Measurements from ENCODE around the gene FZD2.
"Not testable (repeated sequence)": the region's sequence is repeated elsewhere in the genome, so short reads cannot be mapped to it uniquely, and the experiment has no call there.

FZD2 gene

DNA sequence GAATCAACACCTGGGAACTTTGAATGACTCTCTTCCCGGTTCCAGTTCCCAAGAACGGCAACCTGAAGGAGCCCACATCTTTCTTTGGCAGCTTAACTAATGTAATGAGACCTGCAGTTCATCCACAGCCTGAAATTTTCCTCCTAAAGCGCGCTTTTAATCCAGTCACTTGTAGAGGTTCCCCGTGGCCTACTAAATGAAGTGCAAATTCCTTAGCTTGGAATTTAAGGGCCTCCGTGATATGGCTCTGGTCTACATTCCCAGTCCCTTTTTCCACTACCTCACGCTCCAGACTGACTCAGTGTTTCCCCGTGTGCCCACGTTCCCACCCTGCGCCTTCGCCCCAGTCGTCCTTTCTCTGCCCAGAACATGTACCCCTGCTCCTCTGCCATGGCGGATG, 27.2 kb downstream of the FZD2 start:
- TF ChIP-seq, protein P1, sequence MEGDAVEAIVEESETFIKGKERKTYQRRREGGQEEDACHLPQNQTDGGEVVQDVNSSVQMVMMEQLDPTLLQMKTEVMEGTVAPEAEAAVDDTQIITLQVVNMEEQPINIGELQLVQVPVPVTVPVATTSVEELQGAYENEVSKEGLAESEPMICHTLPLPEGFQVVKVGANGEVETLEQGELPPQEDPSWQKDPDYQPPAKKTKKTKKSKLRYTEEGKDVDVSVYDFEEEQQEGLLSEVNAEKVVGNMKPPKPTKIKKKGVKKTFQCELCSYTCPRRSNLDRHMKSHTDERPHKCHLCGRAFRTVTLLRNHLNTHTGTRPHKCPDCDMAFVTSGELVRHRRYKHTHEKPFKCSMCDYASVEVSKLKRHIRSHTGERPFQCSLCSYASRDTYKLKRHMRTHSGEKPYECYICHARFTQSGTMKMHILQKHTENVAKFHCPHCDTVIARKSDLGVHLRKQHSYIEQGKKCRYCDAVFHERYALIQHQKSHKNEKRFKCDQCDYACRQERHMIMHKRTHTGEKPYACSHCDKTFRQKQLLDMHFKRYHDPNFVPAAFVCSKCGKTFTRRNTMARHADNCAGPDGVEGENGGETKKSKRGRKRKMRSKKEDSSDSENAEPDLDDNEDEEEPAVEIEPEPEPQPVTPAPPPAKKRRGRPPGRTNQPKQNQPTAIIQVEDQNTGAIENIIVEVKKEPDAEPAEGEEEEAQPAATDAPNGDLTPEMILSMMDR (conservative IDR thresholded peaks at IDR 0.05; ENCODE audit: low read depth, low read length), result no peak
- DNase-seq (ENCODE audit: low read depth), result no peak
- H3K4me3 ChIP-seq (ENCODE audit: low read depth, low read length), result no peak overlapping the region

DNA sequence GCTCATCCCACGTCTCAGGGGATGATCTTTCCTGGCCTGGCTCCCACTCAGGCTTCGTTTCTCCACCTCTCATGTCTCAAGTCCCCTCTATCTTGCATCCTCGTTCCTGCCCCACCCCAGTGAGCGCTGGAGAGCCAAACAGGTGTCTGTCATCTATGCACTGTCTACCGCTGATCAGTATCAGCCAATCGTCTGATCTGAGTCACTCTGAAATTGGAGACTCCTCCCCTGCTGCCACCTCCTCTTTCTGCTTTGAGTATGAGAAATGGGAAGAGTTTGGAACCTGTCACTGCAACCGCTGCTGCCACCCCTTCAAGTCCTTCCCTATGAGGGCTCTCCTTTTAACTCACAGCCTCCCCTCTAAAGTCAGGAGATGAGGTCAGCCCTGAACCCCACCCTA, 28.0 kb downstream of the FZD2 start:
- TF ChIP-seq, protein P1 (conservative IDR thresholded peaks at IDR 0.05; ENCODE audit: low read depth, low read length), result no peak
- no peak for DNase-seq (ENCODE audit: low read depth)
- no peak overlapping the region for H3K4me3 ChIP-seq (ENCODE audit: low read depth, low read length)

DNA sequence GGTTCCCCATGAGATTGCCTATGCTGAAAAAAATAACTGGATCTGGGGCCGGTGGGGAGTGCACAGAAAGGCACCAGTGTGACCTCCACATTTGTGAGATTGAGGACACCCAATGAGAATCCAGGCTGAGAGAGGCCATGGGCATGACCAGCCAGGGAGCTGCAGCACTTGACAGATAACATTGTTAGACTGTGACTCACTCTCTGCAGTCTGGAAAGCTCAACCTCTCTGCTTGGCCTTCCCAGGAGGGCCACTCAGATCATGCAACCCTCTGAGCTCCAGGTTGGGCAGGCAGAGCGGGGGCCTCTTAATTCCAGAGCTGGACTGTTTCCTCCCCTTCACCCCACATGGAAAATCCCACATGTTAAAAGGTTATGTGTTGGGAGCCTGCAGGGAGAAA, 30.1 kb downstream of the FZD2 start:
- TF ChIP-seq, protein P1 (conservative IDR thresholded peaks at IDR 0.05; ENCODE audit: low read depth, low read length), result no peak
- peak; percentile 89 for DNase-seq (ENCODE audit: low read depth)
- H3K4me3 ChIP-seq (ENCODE audit: low read depth, low read length), result no peak overlapping the region

DNA sequence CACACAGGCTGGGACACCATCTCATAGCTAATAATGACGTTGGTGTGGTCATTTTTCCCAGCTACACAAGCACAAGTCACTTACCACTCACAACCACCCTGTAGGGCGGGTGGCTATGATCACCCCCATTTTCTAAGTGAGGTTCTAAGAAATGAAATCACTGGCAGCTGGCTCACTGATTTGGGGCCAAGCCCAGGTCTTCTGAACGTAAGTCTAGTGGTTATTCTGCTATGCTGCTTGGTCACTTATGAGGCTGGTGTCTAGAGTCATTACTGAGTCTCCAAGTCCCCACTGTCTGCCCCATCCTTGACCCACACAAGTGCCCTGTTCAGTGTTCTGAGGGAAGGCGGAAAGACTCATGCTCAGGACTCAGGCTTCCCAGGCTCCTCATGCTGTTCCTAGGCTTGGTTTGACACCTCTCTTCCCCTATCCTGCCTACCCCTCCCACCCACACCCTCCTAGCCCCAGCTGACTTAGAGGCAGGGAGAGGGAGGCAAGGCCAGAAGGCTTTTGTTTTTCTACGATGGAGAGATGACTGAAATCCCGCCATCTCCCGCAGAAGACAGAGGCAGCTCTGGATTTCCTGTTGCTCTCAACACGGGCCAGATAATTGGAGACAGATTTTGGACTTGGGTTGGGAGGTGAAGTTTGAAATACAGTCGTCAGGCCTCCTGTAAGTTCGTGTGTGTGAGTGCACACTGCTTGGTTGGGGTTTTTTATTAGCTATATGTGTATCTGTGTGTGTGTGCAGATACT, 32.2 kb downstream of the FZD2 start:
- TF ChIP-seq, protein P1 (conservative IDR thresholded peaks at IDR 0.05; ENCODE audit: low read depth, low read length), result no peak
- no peak overlapping the region for H3K4me3 ChIP-seq (ENCODE audit: low read depth, low read length)
- no peak for DNase-seq (ENCODE audit: low read depth)

DNA sequence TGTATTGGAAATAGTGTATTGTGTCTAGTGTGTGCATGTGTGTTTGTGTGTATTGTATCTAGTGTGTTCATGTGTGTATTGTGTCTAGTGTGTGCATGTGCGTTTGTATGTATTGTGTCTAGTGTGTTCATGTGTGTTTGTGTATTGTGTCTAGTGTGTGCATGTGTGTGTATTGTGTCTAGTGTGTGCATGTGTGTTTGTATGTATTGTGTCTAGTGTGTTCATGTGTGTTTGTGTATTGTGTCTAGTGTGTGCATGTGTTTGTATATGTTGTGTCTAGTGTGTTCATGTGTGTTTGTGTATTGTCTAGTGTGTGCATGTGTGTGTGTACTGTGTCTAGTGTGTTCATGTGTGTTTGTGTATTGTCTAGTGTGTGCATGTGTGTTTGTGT, 32.8 kb downstream of the FZD2 start:
- H3K4me3 ChIP-seq (ENCODE audit: low read depth, low read length); DNase-seq (ENCODE audit: low read depth): not testable (repeated sequence)

DNA sequence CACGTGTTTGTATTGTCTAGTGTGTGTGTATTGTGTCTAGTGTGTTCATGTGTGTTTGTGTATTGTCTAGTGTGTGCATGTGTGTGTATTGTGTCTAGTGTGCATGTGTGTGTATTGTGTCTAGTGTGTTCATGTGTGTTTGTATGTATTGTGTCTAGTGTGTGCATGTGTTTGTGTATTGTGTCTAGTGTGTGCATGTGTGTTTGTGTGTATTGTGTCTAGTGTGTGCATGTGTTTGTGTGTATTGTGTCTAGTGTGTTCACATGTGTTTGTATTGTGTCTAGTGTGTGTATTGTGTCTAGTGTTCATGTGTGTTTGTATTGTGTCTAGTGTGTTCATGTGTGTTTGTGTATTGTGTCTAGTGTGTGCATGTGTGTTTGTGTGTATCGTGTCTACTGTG, 33.5 kb downstream of the FZD2 start:
- not testable (repeated sequence) for DNase-seq (ENCODE audit: low read depth); H3K4me3 ChIP-seq (ENCODE audit: low read depth, low read length)

DNA sequence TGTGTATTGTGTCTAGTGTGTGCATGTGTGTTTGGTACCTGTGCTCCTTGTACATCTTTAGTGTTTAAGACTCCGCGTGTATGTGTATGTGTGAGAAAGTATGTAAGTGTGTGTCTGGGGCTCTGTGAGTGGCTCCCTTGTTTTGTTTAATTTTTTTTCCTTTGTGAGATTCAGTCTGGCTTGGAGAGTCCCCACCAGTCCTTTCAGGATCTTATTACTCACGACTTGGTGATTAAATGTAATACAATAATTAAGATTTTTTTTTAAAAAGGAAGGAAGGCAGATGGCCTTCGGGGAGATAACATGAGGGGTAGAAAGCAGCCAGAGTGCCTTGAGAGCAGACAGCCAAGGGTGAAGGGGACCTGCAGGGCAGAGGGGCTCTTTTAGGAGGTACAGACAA, 33.9 kb downstream of the FZD2 start:
- TF ChIP-seq, protein P1 (conservative IDR thresholded peaks at IDR 0.05; ENCODE audit: low read depth, low read length), result no peak
- no peak for DNase-seq (ENCODE audit: low read depth)
- no peak overlapping the region for H3K4me3 ChIP-seq (ENCODE audit: low read depth, low read length)

DNA sequence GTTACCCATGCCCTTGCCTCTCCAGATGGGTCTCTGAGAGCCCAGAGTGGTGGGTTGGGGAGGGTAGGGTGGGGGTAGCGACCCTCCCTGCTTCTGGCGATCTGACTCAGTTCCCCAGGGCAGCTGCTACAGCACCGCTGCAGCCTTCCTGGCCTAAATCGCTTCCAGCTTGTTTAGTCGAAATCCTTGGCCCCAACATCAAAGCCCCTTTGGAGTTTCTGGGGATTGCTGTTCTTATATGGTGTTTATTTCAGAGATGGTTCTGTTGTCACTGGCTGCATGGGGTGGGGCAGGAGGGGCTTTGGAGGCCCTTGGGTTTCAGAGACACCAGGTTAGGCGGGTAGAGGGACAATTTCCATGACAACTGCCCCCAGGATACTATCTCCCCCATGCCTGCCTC, 35.9 kb downstream of the FZD2 start:
- H3K4me3 ChIP-seq (ENCODE audit: low read depth, low read length), result no peak overlapping the region
- TF ChIP-seq, protein P1 (conservative IDR thresholded peaks at IDR 0.05; ENCODE audit: low read depth, low read length), result no peak
- DNase-seq (ENCODE audit: low read depth), result no peak
